Aortic smooth muscle cell (primary cell): ENCODE results near the gene ZDHHC3. TPM values are rescaled to one million over a fixed set of nuclear protein-coding genes. Genes with fewer than 3 reads are reported as not detected.

Experiments
- total RNA-seq: library from RNA; depleted of rRNA; stranded (reverse); fragments of >200 nt; gene quantifications from 2 replicates; pipeline ENCODE4 v1.2.3, GENCODE V29; 2014

Gene ZDHHC3
- total RNA-seq, result 46.4 and 59.3 TPM in 2 replicates

GRCh38 chr3:44976002-44976815, at the start of gene ZDHHC3, which contains the start of gene EXOSC7:
Gene ZDHHC3, minus strand, starts transcription at chr3:44976174. Its CDS starts 16,738 bp downstream, at chr3:44959436.
Gene EXOSC7, plus strand, starts transcription at chr3:44976244. Its CDS starts 34 bp downstream, at chr3:44976278.

Other genes starting within 250 kb of the ZDHHC3 start
- gene ZNF501, start 246.5 kb downstream of the ZDHHC3 start, total RNA-seq, result 6.1 and 7.3 TPM in 2 replicates
- gene KIAA1143, start 214.6 kb downstream of the ZDHHC3 start, total RNA-seq, result 19.7 and 21.8 TPM in 2 replicates
- gene KIF15, start 214.4 kb downstream of the ZDHHC3 start, total RNA-seq, result 6.5 and 11.0 TPM in 2 replicates
- gene TMEM42, start 114.3 kb downstream of the ZDHHC3 start, total RNA-seq, result 20.5 and 22.3 TPM in 2 replicates
- 0.13 TPM in 1 of 2 replicates, not detected in the other for gene TGM4, start 101.6 kb downstream of the ZDHHC3 start, total RNA-seq
- 51.1 and 51.3 TPM in 2 replicates for gene EXOSC7, start 70 bp upstream of the ZDHHC3 start, total RNA-seq
- 28.8 TPM in 2 replicates for gene CLEC3B, start 50.1 kb upstream of the ZDHHC3 start, total RNA-seq
- gene CDCP1, start 170.2 kb upstream of the ZDHHC3 start, total RNA-seq, result 7.7 and 10.2 TPM in 2 replicates